SK-N-SH treated with all-trans-retinoic acid at 6 μM for 48 hours (cell line): ENCODE results near the gene TAF9B.

ENCODE experiments used
- RARB ChIP-seq: fragments of 250-450 bp; sonication (Bioruptor Pico); IDR thresholded peaks from 2 replicates; pipeline ENCODE4 v1.8.0; 2021; ENCODE audit warnings: mild to moderate bottlenecking, moderate library complexity
- SNAI2 ChIP-seq: fragments of 250-450 bp; sonication (Bioruptor Pico); IDR thresholded peaks from 2 replicates; pipeline ENCODE4 v1.5.0; 2020; ENCODE audit warnings: mild to moderate bottlenecking, moderate library complexity
- TCF4 ChIP-seq: fragments of 250-450 bp; sonication (Bioruptor Pico); IDR thresholded peaks from 2 replicates; pipeline ENCODE4 v1.8.0; 2021; ENCODE audit warnings: mild to moderate bottlenecking, moderate library complexity, borderline replicate concordance
- TSHZ2 ChIP-seq: fragments of 250-450 bp; sonication (Bioruptor Pico); IDR thresholded peaks from 2 replicates; pipeline ENCODE4 v1.5.0; 2020; ENCODE audit warnings: mild to moderate bottlenecking, moderate library complexity
- ZFP3 ChIP-seq: fragments of 250-450 bp; sonication (Bioruptor Pico); IDR thresholded peaks from 2 replicates; pipeline ENCODE4 v1.5.0; 2020; ENCODE audit warnings: mild to moderate bottlenecking, moderate library complexity
- ZFP30 ChIP-seq: fragments of 450-650 bp; formaldehyde crosslinking; IDR thresholded peaks from 2 replicates; pipeline ENCODE4 v1.5.0; 2022; ENCODE audit warnings: mild to moderate bottlenecking, moderate library complexity
- ZNF565 ChIP-seq: fragments of 450-650 bp; formaldehyde crosslinking; conservative IDR thresholded peaks from 2 replicates; pipeline ENCODE4 v1.5.0; 2020; ENCODE audit warnings: low read depth, mild to moderate bottlenecking, moderate library complexity
- ZNF8 ChIP-seq: fragments of 450-650 bp; formaldehyde crosslinking; IDR thresholded peaks from 2 replicates; pipeline ENCODE4 v1.5.0; 2020; ENCODE audit warnings: mild to moderate bottlenecking, moderate library complexity
- TF ChIP-seq, protein P1 (sequence below): fragments of 250-450 bp; sonication (Bioruptor Pico); IDR thresholded peaks from 2 replicates; pipeline ENCODE4 v1.8.0; 2020; ENCODE audit warnings: mild to moderate bottlenecking, moderate library complexity, borderline replicate concordance
- TF ChIP-seq, protein P2 (sequence below): fragments of 250-450 bp; sonication (Bioruptor Pico); IDR thresholded peaks from 2 replicates; pipeline ENCODE4 v1.5.1; 2020; ENCODE audit warnings: low read depth, mild to moderate bottlenecking, moderate library complexity
- TF ChIP-seq, protein P3 (sequence below): fragments of 250-450 bp; sonication (Bioruptor Pico); IDR thresholded peaks from 2 replicates; pipeline ENCODE4 v1.5.1; 2021; ENCODE audit warnings: mild to moderate bottlenecking, moderate library complexity

- no peak for TF ChIP-seq ZFP30
- no peak for TF ChIP-seq RARB (CRISPR knock-in tag)
- no peak for TF ChIP-seq ZFP3 (CRISPR knock-in tag)
- TF ChIP-seq TSHZ2 (CRISPR knock-in tag), result no peak
- TF ChIP-seq, protein P1, sequence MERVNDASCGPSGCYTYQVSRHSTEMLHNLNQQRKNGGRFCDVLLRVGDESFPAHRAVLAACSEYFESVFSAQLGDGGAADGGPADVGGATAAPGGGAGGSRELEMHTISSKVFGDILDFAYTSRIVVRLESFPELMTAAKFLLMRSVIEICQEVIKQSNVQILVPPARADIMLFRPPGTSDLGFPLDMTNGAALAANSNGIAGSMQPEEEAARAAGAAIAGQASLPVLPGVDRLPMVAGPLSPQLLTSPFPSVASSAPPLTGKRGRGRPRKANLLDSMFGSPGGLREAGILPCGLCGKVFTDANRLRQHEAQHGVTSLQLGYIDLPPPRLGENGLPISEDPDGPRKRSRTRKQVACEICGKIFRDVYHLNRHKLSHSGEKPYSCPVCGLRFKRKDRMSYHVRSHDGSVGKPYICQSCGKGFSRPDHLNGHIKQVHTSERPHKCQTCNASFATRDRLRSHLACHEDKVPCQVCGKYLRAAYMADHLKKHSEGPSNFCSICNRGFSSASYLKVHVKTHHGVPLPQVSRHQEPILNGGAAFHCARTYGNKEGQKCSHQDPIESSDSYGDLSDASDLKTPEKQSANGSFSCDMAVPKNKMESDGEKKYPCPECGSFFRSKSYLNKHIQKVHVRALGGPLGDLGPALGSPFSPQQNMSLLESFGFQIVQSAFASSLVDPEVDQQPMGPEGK, result no peak
- no peak for TF ChIP-seq TCF4 (CRISPR knock-in tag)
- TF ChIP-seq SNAI2 (CRISPR knock-in tag), result no peak
- TF ChIP-seq, protein P2, sequence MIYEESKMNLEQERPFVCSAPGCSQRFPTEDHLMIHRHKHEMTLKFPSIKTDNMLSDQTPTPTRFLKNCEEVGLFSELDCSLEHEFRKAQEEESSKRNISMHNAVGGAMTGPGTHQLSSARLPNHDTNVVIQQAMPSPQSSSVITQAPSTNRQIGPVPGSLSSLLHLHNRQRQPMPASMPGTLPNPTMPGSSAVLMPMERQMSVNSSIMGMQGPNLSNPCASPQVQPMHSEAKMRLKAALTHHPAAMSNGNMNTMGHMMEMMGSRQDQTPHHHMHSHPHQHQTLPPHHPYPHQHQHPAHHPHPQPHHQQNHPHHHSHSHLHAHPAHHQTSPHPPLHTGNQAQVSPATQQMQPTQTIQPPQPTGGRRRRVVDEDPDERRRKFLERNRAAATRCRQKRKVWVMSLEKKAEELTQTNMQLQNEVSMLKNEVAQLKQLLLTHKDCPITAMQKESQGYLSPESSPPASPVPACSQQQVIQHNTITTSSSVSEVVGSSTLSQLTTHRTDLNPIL (CRISPR knock-in tag), result no peak
- TF ChIP-seq ZNF565 (CRISPR knock-in tag), result no peak
- TF ChIP-seq, protein P3, sequence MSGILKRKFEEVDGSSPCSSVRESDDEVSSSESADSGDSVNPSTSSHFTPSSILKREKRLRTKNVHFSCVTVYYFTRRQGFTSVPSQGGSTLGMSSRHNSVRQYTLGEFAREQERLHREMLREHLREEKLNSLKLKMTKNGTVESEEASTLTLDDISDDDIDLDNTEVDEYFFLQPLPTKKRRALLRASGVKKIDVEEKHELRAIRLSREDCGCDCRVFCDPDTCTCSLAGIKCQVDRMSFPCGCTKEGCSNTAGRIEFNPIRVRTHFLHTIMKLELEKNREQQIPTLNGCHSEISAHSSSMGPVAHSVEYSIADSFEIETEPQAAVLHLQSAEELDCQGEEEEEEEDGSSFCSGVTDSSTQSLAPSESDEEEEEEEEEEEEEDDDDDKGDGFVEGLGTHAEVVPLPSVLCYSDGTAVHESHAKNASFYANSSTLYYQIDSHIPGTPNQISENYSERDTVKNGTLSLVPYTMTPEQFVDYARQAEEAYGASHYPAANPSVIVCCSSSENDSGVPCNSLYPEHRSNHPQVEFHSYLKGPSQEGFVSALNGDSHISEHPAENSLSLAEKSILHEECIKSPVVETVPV, result no peak
- TF ChIP-seq ZNF8 (CRISPR knock-in tag), result no peak
Observed at GRCh38 chrX:78123190-78123589, 16.3 kb downstream of the TAF9B start.
